Subcutaneous adipose tissue (tissue), 4 donors: ENCODE measurements around the gene FBXO40. TPM values are rescaled to one million over a fixed set of nuclear protein-coding genes. Genes with fewer than 3 reads are reported as not detected.

Experiments
- total RNA-seq, 4 donors: library from RNA; depleted of rRNA; stranded (reverse); fragments of >200 nt; gene quantifications; one replicate each; pipeline ENCODE4 v1.1.0, GENCODE V29; 2016
- TF ChIP-seq, protein P1 (sequence below): fragments of 450-650 bp; IDR thresholded peaks from one replicate; pipeline ENCODE4 v1.5.1; 2016; ENCODE audit warnings: low read depth, mild to moderate bottlenecking, control low read depth, antibody characterized with exemption, moderate library complexity

Gene FBXO40
- total RNA-seq, 4 donors from 2014 or later = 0.16 to 0.19 TPM; not detected in 2

DNA sequence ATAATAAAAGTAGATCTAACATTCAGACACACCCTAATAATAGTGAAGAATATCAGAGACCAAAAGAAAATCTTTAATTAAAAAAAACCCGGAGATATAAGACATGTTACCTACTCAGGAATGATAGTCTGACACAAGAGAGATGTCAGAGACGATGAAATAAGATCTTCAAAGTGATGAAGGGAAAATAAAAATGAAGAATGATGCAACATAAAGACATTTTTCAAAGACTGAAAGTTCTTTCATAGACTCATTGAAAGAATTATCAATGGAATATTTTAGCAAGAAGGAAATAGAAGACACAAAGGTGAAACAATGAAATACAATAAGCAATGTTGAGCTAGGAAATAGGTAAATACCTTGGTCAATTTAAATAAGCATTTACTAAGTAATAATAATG, 47.9 kb downstream of the FBXO40 start:
- TF ChIP-seq, protein P1, sequence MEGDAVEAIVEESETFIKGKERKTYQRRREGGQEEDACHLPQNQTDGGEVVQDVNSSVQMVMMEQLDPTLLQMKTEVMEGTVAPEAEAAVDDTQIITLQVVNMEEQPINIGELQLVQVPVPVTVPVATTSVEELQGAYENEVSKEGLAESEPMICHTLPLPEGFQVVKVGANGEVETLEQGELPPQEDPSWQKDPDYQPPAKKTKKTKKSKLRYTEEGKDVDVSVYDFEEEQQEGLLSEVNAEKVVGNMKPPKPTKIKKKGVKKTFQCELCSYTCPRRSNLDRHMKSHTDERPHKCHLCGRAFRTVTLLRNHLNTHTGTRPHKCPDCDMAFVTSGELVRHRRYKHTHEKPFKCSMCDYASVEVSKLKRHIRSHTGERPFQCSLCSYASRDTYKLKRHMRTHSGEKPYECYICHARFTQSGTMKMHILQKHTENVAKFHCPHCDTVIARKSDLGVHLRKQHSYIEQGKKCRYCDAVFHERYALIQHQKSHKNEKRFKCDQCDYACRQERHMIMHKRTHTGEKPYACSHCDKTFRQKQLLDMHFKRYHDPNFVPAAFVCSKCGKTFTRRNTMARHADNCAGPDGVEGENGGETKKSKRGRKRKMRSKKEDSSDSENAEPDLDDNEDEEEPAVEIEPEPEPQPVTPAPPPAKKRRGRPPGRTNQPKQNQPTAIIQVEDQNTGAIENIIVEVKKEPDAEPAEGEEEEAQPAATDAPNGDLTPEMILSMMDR = no peak

DNA sequence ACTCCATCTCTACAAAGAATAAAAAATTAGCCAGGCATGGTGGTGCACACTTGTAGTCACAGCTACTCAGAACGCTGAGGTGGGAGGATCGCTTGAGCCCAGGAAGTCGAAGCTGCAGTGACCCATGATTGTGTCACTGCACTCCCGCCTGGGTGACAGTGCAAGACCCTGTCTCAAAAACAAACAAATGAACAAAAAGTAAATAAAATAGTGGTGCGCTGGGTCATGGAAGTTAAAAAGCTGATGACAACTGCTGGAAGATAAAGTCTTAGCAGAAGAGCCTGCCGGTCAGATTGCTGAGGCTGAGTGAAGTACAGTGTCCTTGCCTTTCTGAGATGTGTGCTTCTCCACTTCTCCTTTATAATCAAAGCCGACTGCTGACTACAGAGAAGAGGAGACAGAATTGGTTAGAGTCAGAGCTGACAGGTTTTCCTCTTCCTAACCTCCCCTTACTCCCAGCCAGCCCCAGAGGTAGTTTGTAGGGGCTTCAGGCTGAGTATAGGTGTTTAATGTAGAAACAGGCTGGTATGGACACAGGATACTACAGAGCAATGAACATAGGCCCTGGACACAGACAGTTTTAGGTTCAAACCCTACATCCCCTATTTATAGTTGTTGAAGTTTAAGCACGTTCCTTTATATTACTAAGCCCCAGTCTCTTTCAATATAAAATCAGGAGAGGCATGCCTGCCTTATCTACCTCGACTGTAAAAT, 49.6 kb downstream of the FBXO40 start:
- TF ChIP-seq, protein P1 = no peak

DNA sequence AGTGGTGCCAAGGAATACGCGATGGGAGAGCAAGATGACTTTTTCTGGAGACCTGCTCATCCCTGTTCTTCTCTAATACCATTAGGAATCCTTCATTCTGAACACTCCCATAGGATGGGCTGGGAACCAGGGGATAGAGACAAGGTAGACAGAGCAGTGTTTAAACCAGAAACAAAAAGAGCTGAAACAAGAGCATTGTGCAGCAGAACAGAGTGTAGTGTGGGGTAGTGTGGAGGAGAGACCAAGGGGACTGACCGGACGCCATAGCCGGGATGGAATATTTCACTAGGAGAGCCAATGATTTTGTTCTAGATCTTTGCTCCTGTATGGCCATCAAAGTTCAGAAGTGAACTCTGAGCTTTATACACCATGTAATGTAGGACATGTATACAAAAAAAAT, 51.9 kb downstream of the FBXO40 start:
- TF ChIP-seq, protein P1 = no peak

DNA sequence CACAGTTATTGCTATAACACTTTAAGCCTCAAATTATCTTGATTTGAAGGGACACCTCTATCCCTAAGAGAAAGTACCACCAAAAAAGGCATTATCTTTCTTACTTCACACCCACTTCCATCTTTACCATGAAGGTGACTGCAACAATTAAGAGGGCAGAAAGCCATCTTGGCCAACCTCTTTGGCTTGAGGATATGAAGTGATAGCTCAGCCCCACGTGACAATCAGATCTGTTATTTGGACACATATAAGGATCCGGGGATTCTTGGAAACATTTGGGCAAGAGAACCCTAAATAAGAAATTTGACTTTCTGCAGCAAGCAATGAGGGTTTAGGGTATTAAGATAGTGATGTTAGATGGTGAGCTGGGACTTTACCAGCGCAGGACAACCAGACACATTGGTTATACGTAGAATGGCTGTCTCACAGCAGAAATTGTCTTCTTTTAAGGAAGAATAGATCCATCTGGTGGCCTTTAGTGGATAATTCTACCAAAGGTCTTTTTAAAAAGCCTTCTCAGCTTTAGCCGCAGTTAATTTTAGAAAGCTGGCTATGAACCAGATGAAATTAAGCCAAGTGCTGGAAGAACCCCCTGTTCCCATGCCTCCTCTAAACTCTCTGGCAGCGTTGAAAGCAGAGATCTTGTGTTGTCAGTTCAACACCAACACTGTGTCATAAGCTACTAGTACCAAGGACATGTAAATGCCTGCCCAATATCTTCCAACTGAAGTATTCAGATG, 55.2 kb downstream of the FBXO40 start:
- TF ChIP-seq, protein P1 = no peak

DNA sequence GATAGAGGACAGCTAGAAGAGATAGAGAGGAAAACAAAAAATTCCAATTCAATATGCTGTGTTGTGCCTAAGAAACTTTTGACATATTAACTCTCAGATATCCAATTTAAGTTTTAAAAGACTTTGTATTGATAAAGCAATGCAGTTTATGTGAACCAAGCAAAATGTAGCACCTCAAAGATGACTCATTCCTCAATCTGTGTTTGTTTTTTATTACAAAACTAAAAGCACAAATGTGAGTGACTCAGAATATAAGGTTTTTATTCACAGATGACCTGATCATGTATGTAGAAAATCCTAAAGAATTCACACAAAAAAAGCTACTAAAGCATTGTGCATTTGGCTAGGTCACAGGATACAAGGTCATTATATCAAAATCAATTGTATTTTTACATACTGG, 56.5 kb downstream of the FBXO40 start:
- TF ChIP-seq, protein P1 = no peak

DNA sequence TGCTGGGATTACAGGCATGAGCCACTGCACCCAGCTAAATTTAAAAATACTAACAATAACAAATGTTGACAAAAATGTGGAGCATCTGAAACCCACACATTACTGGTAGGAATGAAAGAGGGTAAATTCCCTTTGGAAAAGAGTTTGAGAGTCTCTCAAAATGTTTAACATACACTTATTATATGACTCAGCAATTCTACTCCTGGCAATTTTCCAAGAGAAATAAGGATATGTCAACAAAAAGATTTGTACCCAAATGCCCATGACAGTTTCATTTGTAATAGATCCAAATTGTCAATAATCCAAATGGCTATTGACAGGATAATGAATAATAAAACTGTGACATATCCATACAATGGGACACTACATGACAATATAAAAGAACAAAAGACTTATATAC, 58.5 kb downstream of the FBXO40 start:
- TF ChIP-seq, protein P1 = no peak

DNA sequence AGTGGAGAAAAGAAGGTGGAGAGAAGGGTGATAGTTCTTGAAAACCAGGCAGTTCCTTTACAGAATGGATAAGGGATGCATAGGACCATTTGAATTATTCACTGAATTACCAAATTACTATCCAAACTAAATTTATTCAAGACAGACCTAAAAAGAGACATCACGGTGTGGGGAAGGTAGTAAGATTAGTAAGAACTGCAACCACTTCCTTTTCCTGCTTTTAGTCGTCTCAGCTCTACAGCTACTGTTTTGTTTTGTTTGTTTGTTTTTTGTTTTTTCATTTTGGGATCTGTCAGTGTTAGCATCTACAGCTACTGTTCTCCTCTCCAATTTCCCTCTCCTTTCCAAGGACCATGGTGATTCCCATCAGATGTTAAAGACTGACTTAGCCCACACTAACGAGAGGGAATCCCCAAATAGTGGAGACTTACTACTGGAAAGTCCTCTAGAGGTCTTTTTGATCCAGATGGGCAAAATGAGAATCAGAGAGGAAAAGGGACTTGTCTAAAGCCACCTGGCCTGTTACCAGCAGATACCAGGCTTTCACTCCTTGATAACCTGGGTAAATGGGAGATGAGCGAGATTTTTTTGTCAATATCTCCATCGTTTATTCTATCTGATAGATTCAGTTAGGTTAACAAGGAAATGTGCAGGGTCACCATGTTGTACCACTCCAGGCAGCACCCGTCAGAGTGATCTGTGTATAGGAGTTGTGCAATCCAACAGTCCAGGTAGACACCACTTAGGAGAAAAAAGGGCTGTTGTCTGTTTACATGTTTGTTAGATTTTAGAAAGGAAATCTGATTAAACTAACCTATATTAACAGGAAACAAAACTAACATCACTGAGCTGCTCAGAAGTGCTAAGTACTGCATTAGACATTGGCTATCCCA, 61.6 kb downstream of the FBXO40 start:
- TF ChIP-seq, protein P1 = no peak
